IPS-20b (cell line): Measurements from ENCODE around the gene PIP5K1C.

ENCODE experiments used
- H3K27ac ChIP-seq: one replicate; pipeline ENCODE4 v1.5.1; 2013; ENCODE audit warnings: low read length
- H3K27me3 ChIP-seq: 2 replicates; pipeline ENCODE4 v1.6.1; 2013; ENCODE audit warnings: mild to moderate bottlenecking, low read length, inconsistent platforms; ENCODE audit not compliant: insufficient read depth
- H3K36me3 ChIP-seq: 2 replicates; pipeline ENCODE4 v1.6.1; 2013; ENCODE audit warnings: low read depth, mild to moderate bottlenecking, inconsistent platforms, low read length, moderate library complexity; ENCODE audit not compliant: insufficient read depth
- H3K4me1 ChIP-seq: 2 replicates; pipeline ENCODE4 v1.6.1; 2013; ENCODE audit warnings: mild to moderate bottlenecking, control low read depth, inconsistent platforms, low read length, moderate library complexity; ENCODE audit not compliant: insufficient read depth
- H3K4me3 ChIP-seq: 2 replicates; pipeline ENCODE4 v1.5.1; 2013; ENCODE audit warnings: mild to moderate bottlenecking, low read length, inconsistent platforms
- H3K9ac ChIP-seq: 2 replicates; pipeline ENCODE4 v1.6.1; 2013; ENCODE audit warnings: low read depth, mild to moderate bottlenecking, inconsistent platforms, low read length, moderate library complexity
- H3K9me3 ChIP-seq: 2 replicates; pipeline ENCODE4 v1.6.1; 2013; ENCODE audit warnings: mild to moderate bottlenecking, low read depth, low read length, inconsistent platforms; ENCODE audit not compliant: insufficient read depth

PIP5K1C gene

DNA sequence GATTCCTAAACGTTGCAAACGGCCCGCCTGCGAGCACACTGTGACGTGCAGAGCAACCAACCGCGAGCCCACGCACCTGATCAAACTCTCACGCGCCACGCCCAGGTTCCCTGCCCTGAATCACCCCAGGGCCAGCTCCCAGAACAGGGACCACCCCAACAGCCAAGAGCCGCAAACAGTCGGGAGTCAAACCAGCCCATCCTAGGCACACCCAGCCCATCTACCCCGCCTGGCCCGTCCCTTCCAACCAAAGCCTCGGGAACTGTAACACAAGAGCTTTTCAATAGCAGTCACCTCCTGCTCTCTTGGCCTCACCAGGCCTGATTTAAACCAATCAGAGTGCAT, 8.9 kb downstream of the PIP5K1C start:
- H3K27me3 ChIP-seq: no peaks in the 10 kb centered on the region
- no peak overlapping the region for H3K27ac ChIP-seq
- peaks cover 6% of the 10 kb centered on the region; the same call in 1 of the 2 replicates for H3K4me1 ChIP-seq
- no peak overlapping the region for H3K4me3 ChIP-seq
- no peaks in the 10 kb centered on the region for H3K36me3 ChIP-seq
- no peaks in the 10 kb centered on the region for H3K9me3 ChIP-seq
- no peak overlapping the region for H3K9ac ChIP-seq

DNA sequence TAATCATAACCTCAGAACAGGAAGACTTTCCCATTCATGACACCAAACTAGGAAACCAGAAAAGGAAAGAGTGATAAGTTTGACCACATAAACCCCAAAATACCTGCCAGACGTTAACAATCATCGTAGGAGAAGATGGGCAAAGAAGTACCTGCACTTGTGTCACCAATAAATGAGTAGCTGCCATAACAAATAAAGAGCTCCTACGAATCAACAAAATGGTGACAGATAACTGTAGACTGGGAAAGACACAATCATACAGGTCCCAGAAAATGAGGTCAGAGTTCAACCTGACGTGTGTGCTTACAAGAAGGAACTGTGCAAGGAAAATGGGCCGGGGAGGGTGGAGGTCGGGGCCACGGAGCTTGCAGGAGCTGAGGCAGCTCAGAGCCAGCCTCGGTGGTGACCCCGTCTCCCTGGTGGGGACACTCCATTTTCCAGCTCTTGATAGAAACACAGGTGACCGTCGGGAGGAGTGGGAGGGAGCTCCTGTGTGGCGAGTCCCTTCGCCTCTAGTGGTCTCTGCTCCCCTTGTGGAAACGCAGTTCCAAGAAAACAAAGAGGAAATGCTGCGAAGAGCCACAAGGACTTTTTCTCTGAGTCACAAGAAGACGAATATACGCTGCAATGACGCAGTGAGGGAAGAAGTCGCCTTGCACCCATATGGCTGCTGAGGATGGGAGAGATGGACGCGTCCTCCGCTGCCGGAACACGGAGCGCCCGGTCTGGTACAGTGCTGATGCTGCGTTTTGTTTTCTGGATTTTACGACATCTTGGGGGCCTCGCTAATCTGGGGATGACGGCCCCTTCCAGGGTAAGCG, 9.5 kb downstream of the PIP5K1C start:
- Histone ChIP-seq H3K36me3 (no peaks in the 10 kb centered on the region), H3K27ac (no peak overlapping the region), H3K9ac (no peak overlapping the region), H3K27me3 (no peaks in the 10 kb centered on the region), H3K9me3 (no peaks in the 10 kb centered on the region), H3K4me1 (peaks cover 6% of the 10 kb centered on the region; the same call in 1 of the 2 replicates), H3K4me3 (no peak overlapping the region)

DNA sequence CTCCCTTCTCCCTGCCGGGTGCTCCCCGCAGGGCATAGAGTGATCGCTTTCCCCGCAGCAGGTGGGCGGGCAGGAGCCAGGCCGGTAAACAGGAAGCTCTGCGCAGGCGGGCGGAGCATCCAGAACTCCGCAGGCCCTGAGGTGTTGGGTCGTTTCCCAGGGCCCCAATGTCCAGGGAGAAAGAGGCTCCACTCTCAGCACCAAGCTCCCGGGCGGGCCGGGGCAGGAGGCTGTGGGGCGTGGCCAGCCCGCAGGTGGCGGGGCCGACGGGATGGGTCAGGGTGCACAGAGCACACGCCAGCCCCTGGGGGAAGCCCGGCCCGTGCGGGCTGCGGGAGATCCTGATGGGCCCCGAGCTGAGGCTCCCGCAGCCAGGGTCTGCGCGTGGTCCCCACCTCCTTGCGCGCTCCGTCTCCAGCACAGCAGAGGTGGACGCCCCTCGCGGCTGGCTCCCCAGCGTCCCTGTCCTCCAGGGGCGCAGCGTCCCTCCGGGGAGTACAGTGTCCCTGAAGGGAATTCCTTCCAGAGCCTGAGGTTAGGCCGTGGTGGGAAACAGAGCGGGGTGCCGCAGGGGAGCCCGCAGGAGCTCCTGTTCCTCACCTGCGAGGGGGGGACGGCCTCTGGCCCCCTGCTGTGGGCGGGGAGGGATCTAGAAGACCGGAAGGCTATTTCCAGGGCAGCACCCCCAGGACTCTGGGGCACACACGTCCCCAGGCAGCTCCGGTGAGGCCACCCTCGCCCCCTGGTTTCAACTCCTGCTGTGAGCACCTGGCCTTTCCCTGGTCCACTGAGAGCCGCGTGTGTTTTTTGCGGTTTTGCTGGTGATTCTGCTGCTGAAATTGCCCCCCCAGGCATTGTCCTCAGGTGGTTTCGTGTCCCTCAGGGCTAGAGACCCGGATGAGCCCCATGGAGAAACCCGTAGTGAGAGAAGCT, 12.2 kb downstream of the PIP5K1C start:
- Histone ChIP-seq H3K36me3 (peaks cover 8% of the 10 kb centered on the region), H3K4me3 (peak overlapping the region; percentile 56), H3K9me3 (peaks cover 10% of the 10 kb centered on the region), H3K27ac (peak overlapping the region; percentile 40), H3K4me1 (peaks cover 11% of the 10 kb centered on the region), H3K9ac (peak overlapping the region; percentile 69), H3K27me3 (no peaks in the 10 kb centered on the region)

DNA sequence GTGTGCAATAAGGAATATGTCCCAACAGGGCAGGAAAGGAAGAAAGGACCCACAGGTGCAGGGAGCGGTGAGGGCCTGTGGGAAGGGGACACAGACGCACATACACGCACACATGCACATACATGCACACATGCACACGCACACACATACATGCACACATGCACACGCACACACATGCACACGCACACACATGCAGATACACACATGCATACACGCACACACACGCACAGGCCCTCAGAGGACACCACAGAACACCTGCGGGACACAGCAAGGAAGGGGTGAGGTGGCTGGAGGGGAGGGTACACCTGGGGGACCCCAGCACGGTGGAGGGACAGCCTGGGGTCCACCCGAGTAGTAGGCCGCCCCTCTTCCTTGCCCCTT, 12.9 kb downstream of the PIP5K1C start:
- Histone ChIP-seq H3K9me3 (peaks cover 10% of the 10 kb centered on the region), H3K4me1 (peaks cover 13% of the 10 kb centered on the region), H3K27me3 (no peaks in the 10 kb centered on the region), H3K9ac (peak overlapping the region; percentile 69; the same call in 1 of the 2 replicates), H3K4me3 (peak overlapping the region; percentile 56), H3K36me3 (peaks cover 8% of the 10 kb centered on the region), H3K27ac (peak overlapping the region; percentile 40)

DNA sequence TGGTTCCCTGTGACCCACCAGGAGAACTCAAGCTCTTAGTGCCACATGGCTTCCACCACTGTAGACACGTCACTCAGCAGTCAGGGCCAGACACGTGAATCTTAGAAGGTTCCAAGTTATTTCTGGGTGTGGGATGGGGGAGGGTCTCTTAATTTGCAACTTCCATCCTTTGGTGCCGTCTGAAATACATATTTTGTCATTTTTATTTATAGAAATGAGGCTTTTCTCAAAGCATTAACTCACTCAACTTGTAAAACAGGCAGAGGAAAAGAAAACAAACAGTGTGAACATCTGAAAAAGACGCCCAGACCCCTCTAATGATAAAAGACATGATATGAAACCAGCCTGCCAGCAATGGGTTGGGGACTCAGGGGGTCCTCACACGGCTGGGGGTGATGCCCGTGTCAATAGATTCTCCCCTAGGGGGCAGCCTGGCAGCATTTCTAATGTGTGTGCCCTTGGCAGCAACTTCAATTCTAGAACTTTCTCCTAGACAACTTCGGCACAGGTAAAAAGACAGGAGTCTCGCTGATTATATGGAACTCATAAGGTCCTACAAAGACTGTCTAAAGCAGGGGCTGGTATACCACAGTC, 15.4 kb downstream of the PIP5K1C start:
- H3K9ac ChIP-seq: no peak overlapping the region
- H3K36me3 ChIP-seq: peaks cover 8% of the 10 kb centered on the region
- H3K27me3 ChIP-seq: no peaks in the 10 kb centered on the region
- H3K27ac ChIP-seq: no peak overlapping the region
- peaks cover 10% of the 10 kb centered on the region for H3K9me3 ChIP-seq
- no peak overlapping the region for H3K4me3 ChIP-seq
- peaks cover 15% of the 10 kb centered on the region for H3K4me1 ChIP-seq

DNA sequence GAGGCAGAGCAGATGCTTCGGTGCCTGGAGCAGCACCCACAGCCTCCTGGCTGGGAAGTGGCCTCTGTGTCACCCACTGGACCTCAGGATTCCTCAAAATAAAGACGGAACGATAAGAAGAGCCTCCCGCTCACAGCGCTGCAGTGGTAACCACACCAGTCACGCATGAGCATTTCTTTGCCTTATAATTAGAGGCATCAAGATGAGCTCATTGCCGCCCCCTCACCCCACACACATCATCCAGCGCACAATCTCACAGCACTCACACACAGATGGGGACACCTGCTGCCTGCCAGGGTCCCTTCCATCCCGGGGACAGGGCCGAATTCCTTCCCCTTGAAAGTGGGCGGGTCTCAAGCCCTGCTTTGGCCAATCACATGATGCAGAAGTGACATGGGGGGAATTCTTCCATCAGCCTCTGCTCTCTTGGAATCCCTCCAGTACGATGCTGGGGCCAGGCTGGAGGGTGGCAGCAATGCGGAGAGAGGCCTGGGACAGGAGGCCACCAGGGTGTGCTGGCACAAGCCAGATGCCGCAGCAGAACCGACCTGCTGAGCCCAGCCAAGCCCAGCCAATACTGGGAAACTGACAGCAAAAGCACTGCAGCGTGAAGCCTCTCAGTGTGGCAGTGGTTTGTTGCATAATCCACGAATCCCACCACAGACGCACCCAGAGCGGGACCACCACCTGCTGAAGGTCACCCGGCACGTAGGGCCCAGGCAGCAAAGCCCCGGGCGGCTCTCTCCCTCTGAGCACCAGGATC, 16.0 kb downstream of the PIP5K1C start:
- Histone ChIP-seq H3K9me3 (peaks cover 10% of the 10 kb centered on the region), H3K27ac (peak overlapping the region; percentile 96), H3K27me3 (no peaks in the 10 kb centered on the region), H3K36me3 (peaks cover 8% of the 10 kb centered on the region), H3K9ac (peak overlapping the region; percentile 53; the same call in 1 of the 2 replicates), H3K4me3 (no peak overlapping the region), H3K4me1 (peaks cover 15% of the 10 kb centered on the region)

DNA sequence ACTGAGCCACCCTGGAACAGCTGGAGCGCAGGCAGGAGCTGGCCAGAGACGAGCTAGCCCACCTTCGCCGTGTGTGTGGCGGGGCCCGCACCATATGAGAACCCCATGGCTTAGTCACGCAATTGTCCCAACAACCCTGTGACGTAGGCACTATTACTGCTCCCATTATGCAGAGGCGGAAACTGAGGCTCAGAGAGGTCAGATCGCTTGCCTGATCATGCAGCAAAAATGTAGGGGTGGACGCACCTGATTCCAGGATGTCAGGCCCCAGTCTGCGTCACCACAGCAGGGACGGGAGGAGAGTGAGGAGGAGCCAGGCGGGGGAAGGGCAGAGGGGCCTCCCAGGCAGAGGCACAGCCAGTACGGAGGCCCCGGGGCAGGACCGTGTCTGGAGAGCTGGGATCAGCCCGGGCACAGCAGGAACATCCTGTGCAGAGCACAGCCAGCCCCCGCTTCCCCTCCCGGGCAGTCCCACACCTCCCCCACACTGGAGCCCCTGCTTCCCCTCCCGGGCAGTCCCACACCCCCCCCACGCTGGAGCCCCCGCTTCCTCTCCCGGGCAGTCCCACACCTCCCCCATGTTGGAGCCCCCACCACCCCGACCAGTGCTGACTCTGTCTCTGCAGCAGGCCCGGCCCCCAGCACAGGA, 16.7 kb downstream of the PIP5K1C start:
- Histone ChIP-seq H3K36me3 (peaks cover 8% of the 10 kb centered on the region), H3K9ac (peak overlapping the region; percentile 53; the same call in 1 of the 2 replicates)

DNA sequence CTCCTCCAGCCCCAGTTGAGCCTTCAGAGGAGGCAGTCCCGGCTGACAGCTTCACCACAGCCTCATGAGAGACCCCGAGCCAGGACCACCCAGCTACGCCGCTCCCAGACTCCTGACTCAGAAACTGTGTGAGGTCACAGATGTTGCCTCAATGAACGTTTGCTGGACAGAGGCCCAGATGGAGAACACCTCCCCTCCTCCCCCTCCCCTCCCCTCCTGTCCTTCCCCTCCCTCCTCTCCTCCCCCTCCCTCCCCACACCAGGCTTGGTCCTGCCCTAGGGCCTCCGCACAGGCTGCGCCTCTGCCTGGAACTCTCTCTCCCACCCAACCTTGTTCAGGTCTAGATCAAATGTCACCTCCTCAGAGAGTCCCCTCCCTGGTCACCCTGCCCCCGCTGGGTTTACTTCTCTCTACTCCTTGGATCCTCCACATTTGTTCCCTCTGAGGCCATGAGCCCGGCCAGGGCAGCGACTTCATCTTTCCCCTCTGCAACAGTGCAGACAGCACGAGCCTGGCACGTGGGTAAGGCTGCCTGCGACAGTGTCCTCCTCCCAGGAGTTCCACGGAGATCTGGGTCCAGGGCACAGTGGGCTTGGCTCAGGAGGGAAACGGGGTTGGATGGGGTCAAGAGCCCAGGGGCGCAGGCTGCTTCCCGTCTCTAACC, 17.4 kb downstream of the PIP5K1C start:
- Histone ChIP-seq H3K27ac (peak overlapping the region; percentile 96), H3K36me3 (peaks cover 8% of the 10 kb centered on the region), H3K9me3 (peaks cover 10% of the 10 kb centered on the region), H3K4me1 (peaks cover 9% of the 10 kb centered on the region), H3K4me3 (no peak overlapping the region), H3K9ac (peak overlapping the region; percentile 10; the same call in 1 of the 2 replicates), H3K27me3 (no peaks in the 10 kb centered on the region)

More for the DNA sequence above, 16.7 kb downstream of the PIP5K1C start:
- H3K4me1 ChIP-seq: peaks cover 15% of the 10 kb centered on the region
- H3K27me3 ChIP-seq: no peaks in the 10 kb centered on the region
- H3K4me3 ChIP-seq: no peak overlapping the region
- H3K9me3 ChIP-seq: peaks cover 10% of the 10 kb centered on the region
- peak overlapping the region; percentile 96 for H3K27ac ChIP-seq

DNA sequence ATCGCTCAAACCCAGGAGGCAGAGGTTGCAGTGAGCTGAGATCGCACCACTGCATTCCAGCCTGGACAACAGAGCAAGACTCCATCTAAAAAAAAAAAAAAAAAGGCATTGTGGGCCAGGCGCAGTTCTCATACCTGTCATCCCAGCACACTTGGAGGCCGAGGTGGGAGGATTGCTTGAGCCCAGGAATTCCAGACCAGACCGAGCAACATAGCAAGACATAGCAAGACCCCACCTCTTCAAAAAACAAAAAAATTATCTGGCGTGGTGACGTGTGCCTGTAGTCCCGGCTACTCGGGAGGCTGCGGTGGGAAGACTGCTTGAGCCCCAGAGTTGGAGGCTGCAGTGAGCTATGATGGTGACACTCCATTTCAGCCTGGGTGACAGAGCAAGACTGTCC, 18.0 kb downstream of the PIP5K1C start:
- Histone ChIP-seq H3K9me3 (peaks cover 10% of the 10 kb centered on the region), H3K27me3 (no peaks in the 10 kb centered on the region), H3K4me1 (peaks cover 9% of the 10 kb centered on the region), H3K36me3 (peaks cover 8% of the 10 kb centered on the region), H3K9ac (no peak overlapping the region), H3K4me3 (no peak overlapping the region), H3K27ac (no peak overlapping the region)

DNA sequence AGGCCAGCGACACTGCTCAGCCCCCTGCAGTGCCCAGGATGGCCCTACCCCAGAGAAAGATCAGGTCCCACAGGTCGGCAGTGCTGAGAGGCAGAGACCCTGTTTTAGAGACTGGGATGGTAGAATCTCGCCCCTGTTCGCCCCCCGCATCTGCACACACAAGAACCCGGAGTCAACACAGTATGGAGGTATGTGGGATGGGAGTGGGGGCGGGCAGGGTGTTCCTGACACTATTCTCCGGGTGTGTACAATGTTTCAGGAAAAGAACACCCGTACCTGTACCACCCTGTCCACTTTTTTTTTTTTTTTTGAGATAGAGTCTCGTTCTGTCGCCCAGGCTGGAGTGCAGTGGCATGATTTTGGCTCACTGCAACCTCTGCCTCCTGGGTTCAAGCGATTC, 19.3 kb downstream of the PIP5K1C start:
- no peak overlapping the region for H3K9ac ChIP-seq
- peaks cover 9% of the 10 kb centered on the region for H3K4me1 ChIP-seq
- H3K27ac ChIP-seq: no peak overlapping the region
- H3K27me3 ChIP-seq: no peaks in the 10 kb centered on the region
- H3K4me3 ChIP-seq: no peak overlapping the region
- H3K9me3 ChIP-seq: peaks cover 10% of the 10 kb centered on the region
- H3K36me3 ChIP-seq: peaks cover 8% of the 10 kb centered on the region
